Astrocyte (in vitro differentiated cells and primary cell): Measurements from ENCODE around the gene KCTD11.

Experiments used
- CTCF ChIP-seq: IDR thresholded peaks from 2 replicates; pipeline ENCODE4 v1.5.1; 2011; ENCODE audit warnings: low read depth, mild to moderate bottlenecking, inconsistent platforms, low read length, moderate library complexity; ENCODE audit not compliant: insufficient read depth
- EZH2 ChIP-seq: IDR thresholded peaks from 2 replicates; pipeline ENCODE4 v1.6.1; 2012; ENCODE audit warnings: mild to moderate bottlenecking, low read length, inconsistent platforms; ENCODE audit not compliant: insufficient read depth

- TF ChIP-seq EZH2: no peak
- TF ChIP-seq CTCF: no peak
Observed at GRCh38 chr17:7328840-7329373, 23.1 kb upstream of the KCTD11 start, which contains the start of gene NEURL4.
